K562 (cell line): ENCODE data around the gene TANGO6. TPM values are rescaled to one million over a fixed set of nuclear protein-coding genes. Genes with fewer than 3 reads are reported as not detected.

Source experiments
- ATAC-seq: fragments of 200-7000 bp; cut with Tn5 transposase; 3 replicates; pipeline ENCODE4 v1.9.1; 2020; ENCODE audit warnings: moderate library complexity
- BruUV-seq: library from RNA; stranded (reverse); fragments of 400-500 nt; replicated peaks from 2 replicates; lab custom pipeline; 2021; lab: Mats Ljungman, UMichigan
- CTCF ChIA-PET: fragments of 300-600 bp; formaldehyde crosslinking; extraction: SDS; loops from one replicate; lab custom pipeline; 2021; ENCODE audit warnings: low intra/inter-chr PET ratio; lab: Yijun Ruan, JAX
- POLR2A ChIA-PET: fragments of 300-600, 350-650 bp; sonication (Branson Sonifier 250); formaldehyde crosslinking; extraction: SDS; loops from one replicate; lab custom pipeline; 2021; ENCODE audit warnings: antibody characterized with exemption, inconsistent platforms; lab: Yijun Ruan, JAX
- DNase-seq, 4 experiments: peaks; one replicate each; pipeline versions ENCODE4 v3.0.0 to v3.0.0-alpha.2; 2011 to 2018; ENCODE audit warnings: low spot score in 3 of 4, mixed read lengths in 3 of 4; ENCODE audit errors: extremely low read depth in 1 of 4
- FAIRE-seq: peaks from 2 replicates; lab custom pipeline; 2011; peaks lifted over from hg19 to GRCh38; lab: Jason Lieb, UNC
- H2AFZ ChIP-seq: 2 replicates; pipeline ENCODE4 v1.6.0; 2011; ENCODE audit warnings: low read depth, low read length, control low read depth, inconsistent platforms
- H3K27ac ChIP-seq: fragments of 200-600 bp; 3 replicates; pipeline ENCODE4 v1.8.0; 2011; ENCODE audit warnings: low read depth, mild to moderate bottlenecking, control low read depth, inconsistent platforms, low read length, moderate library complexity, mixed read lengths; ENCODE audit errors: extremely low read depth
- H3K27me3 ChIP-seq, 2 experiments: fragments of 300-600 bp in 1 of 2; 2 replicates in 1 of 2; 3 replicates in 1 of 2; pipeline versions ENCODE4 v1.6.0 to v1.8.0; 2011; ENCODE audit warnings: inconsistent platforms in 2 of 2, low read length in 2 of 2, mild to moderate bottlenecking in 1 of 2, mixed read lengths in 1 of 2, moderate library complexity in 1 of 2; ENCODE audit not compliant: control insufficient read depth in 2 of 2, insufficient read depth in 2 of 2
- H3K36me3 ChIP-seq: fragments of 300-600 bp; 3 replicates; pipeline ENCODE4 v1.8.0; 2011; ENCODE audit warnings: mild to moderate bottlenecking, low read length, inconsistent platforms; ENCODE audit not compliant: control insufficient read depth, insufficient read depth
- H3K4me1 ChIP-seq, 2 experiments: fragments of 200-600 bp in 1 of 2; replicated peaks in 1 of 2; 2 replicates in 1 of 2; 3 replicates in 1 of 2; pipeline versions ENCODE4 v1.5.1 to v1.8.0; 2011; ENCODE audit warnings: inconsistent platforms in 2 of 2, low read length in 2 of 2, mild to moderate bottlenecking in 1 of 2, mixed read lengths in 1 of 2, moderate library complexity in 1 of 2; ENCODE audit not compliant: control insufficient read depth in 2 of 2, insufficient read depth in 2 of 2
- H3K4me2 ChIP-seq: 2 replicates; pipeline ENCODE4 v1.6.1; 2011; ENCODE audit warnings: low read length, control low read depth, inconsistent platforms, mixed read lengths; ENCODE audit not compliant: insufficient read depth
- H3K4me3 ChIP-seq: fragments of 200-600 bp; sonication (generic), shearing (Covaris generic); 2 replicates; pipeline ENCODE4 v1.5.1; 2016; ENCODE audit warnings: control low read depth, inconsistent platforms
- H3K79me2 ChIP-seq: fragments of 200-600 bp; 3 replicates; pipeline ENCODE4 v1.8.0; 2011; ENCODE audit warnings: low read length, inconsistent platforms; ENCODE audit not compliant: control insufficient read depth, insufficient read depth
- H3K9ac ChIP-seq, 2 experiments: 2 replicates each; pipeline versions ENCODE4 v1.6.0 to v1.6.1; 2011; ENCODE audit warnings: low read depth in 2 of 2, low read length in 2 of 2, control low read depth in 1 of 2, inconsistent platforms in 1 of 2, mild to moderate bottlenecking in 1 of 2, mixed read lengths in 1 of 2; ENCODE audit not compliant: insufficient read depth in 1 of 2
- H3K9me1 ChIP-seq: one replicate; pipeline ENCODE4 v1.6.0; 2011; ENCODE audit warnings: inconsistent platforms, mild to moderate bottlenecking, low read length, moderate library complexity; ENCODE audit not compliant: control insufficient read depth, insufficient read depth
- H3K9me3 ChIP-seq: replicated peaks from 2 replicates; pipeline ENCODE4 v1.5.1; 2011; ENCODE audit warnings: low read depth, low read length, inconsistent platforms; ENCODE audit not compliant: control insufficient read depth, insufficient read depth
- H4K20me1 ChIP-seq: replicated peaks from 2 replicates; pipeline ENCODE4 v1.6.1; 2011; ENCODE audit warnings: low read length, inconsistent platforms, mixed read lengths; ENCODE audit not compliant: control insufficient read depth, insufficient read depth
- ARID3B ChIP-seq: fragments of 250-450 bp; sonication (Bioruptor Pico); IDR thresholded peaks from 2 replicates; pipeline ENCODE4 v1.4.0; 2020; ENCODE audit warnings: borderline replicate concordance
- CBX5 ChIP-seq: IDR thresholded peaks from 2 replicates; pipeline ENCODE4 v1.6.1; 2014; ENCODE audit warnings: low read depth, borderline replicate concordance
- HEY1 ChIP-seq: fragments of 250-450 bp; sonication (Bioruptor Pico); IDR thresholded peaks from 2 replicates; pipeline ENCODE4 v1.5.0; 2020; ENCODE audit warnings: mild to moderate bottlenecking, moderate library complexity, borderline replicate concordance
- HNRNPK ChIP-seq: fragments of 200-400 bp; formaldehyde crosslinking; IDR thresholded peaks from one replicate; pipeline ENCODE4 v1.6.1; 2018; ENCODE audit warnings: mild to moderate bottlenecking, low read depth, low read length; ENCODE audit not compliant: poor library complexity, severe bottlenecking
- JUND ChIP-seq, 2 experiments: IDR thresholded peaks; 2 replicates in 1 of 2; 3 replicates in 1 of 2; pipeline ENCODE4 v1.6.1; 2011; ENCODE audit warnings: borderline replicate concordance in 2 of 2, low read depth in 2 of 2, low read length in 2 of 2, improper control_type of control experiment in 1 of 2, missing biosample characterization in 1 of 2, missing genetic modification characterization in 1 of 2, missing genetic modification reagents in 1 of 2
- MED1 ChIP-seq: sonication (generic); formaldehyde crosslinking; IDR thresholded peaks from 2 replicates; pipeline ENCODE4 v1.8.1; 2023; ENCODE audit warnings: missing genetic modification reagents, borderline replicate concordance
- RFX7 ChIP-seq: fragments of 250-450 bp; sonication (Bioruptor Pico); IDR thresholded peaks from 2 replicates; pipeline ENCODE4 v1.5.1; 2021; ENCODE audit warnings: mild to moderate bottlenecking
- XRCC5 ChIP-seq: fragments of 200-400 bp; formaldehyde crosslinking; IDR thresholded peaks from 2 replicates; pipeline ENCODE4 v1.6.1; 2017; ENCODE audit warnings: low read depth, mild to moderate bottlenecking, low read length
- ZNF263 ChIP-seq: sonication (generic); formaldehyde crosslinking; IDR thresholded peaks from 2 replicates; pipeline ENCODE4 v1.8.0; 2022; ENCODE audit warnings: mild to moderate bottlenecking, missing genetic modification reagents, borderline replicate concordance
- WGBS: fragments of 100-300 bp; shearing (Covaris generic); methylation state at CpG from one replicate; pipeline ENCODE4 v1.1.6; 2016; ENCODE audit warnings: low coverage, mixed read lengths; ENCODE audit not compliant: insufficient coverage; ENCODE audit errors: missing lambda C conversion rate; 5-methylcytosine and 5-hydroxymethylcytosine counted together
- in situ Hi-C: fragments of 300-500 bp; cut with MboI; formaldehyde crosslinking; loops from 4 replicates; pipeline ENCODE4 v1.15.0; 2018; ENCODE audit warnings: inconsistent platforms, mixed read lengths
- intact Hi-C: fragments of 100-400 bp; cut with micrococcal nuclease; formaldehyde crosslinking; loops from 2 replicates; pipeline ENCODE4 v1.14.2; 2022
- polyA plus RNA-seq, 8 experiments: library from polyadenylated mRNA; depleted of rRNA in 4 of 8; stranded (reverse) in 5 of 8; unstranded in 3 of 8; fragments of >200 nt; fragmentation: Nextera tagmentation in 2 of 8; fragmentation: Illumina TruSeq in 1 of 8; extraction: Ambion mirVana in 2 of 8; extraction: Trizol in 1 of 8; gene quantifications; 2 replicates each; pipeline versions ENCODE4 v1.2.1 to v1.2.3, GENCODE V29; 2011 to 2014; ENCODE audit warnings: inconsistent platforms in 1 of 8, missing spikeins in 1 of 8
- total RNA-seq, 7 experiments: library from RNA; depleted of rRNA in 6 of 7; stranded (reverse); fragments of >200 nt in 6 of 7; fragmentation: Illumina TruSeq in 2 of 7; extraction: Trizol in 2 of 7; gene quantifications; 2 replicates each; pipeline versions ENCODE4 v1.2.1 to v1.2.3, GENCODE V29; 2011 to 2021; ENCODE audit warnings: low replicate concordance in 1 of 7
- TF ChIP-seq, protein P1 (sequence below), 2 experiments: fragments of 200-800 bp in 1 of 2; sonication (Bioruptor generic) in 1 of 2; sonication (generic) in 1 of 2; formaldehyde crosslinking in 1 of 2; IDR thresholded peaks in 1 of 2; conservative IDR thresholded peaks in 1 of 2; 2 replicates each; pipeline versions ENCODE4 v1.5.0 to v1.6.1; 2016 to 2020; ENCODE audit warnings: missing compliant biosample characterization in 1 of 2, missing genetic modification characterization in 1 of 2, missing genetic modification reagents in 1 of 2
- TF ChIP-seq, protein P2 (sequence below): fragments of 450-650 bp; formaldehyde crosslinking; IDR thresholded peaks from 2 replicates; pipeline ENCODE4 v1.4.0; 2020; ENCODE audit warnings: mild to moderate bottlenecking, moderate library complexity

TANGO6 gene
- total and polyA plus RNA-seq, 9 of the 15 experiments (the other 6 are each of a cell fraction or from before 2014, with no cell fraction given), result 1.6 to 15.2 (median 9.6) TPM

DNA sequence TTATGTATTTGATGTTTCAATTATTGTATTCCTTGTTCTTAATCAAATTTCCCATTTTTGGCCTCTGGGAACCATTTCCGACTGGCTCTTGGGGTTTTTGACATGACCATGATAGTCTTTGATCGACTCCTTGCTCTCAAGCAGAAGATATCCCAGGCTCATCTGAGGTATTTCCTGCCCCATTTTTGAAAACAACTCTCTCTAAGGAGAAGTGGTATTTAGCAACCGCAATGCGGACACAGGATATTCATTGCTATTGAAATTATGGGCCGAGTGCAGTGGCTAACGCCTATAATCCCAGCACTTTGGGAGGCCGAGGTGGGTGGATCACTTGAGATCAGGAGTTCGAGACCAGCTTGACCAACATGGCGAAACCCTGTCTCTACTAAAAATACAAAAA, 5.5 kb downstream of the TANGO6 start:
- 94% methylated on average over 7 of the region's 9 CpGs for WGBS
- H3K27me3 ChIP-seq, result no peaks in the 10 kb centered on the region
- no peak overlapping the region for H3K4me2 ChIP-seq
- TF ChIP-seq, protein P1, sequence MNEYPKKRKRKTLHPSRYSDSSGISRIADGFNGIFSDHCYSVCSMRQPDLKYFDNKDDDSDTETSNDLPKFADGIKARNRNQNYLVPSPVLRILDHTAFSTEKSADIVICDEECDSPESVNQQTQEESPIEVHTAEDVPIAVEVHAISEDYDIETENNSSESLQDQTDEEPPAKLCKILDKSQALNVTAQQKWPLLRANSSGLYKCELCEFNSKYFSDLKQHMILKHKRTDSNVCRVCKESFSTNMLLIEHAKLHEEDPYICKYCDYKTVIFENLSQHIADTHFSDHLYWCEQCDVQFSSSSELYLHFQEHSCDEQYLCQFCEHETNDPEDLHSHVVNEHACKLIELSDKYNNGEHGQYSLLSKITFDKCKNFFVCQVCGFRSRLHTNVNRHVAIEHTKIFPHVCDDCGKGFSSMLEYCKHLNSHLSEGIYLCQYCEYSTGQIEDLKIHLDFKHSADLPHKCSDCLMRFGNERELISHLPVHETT (CRISPR knock-in tag; conservative IDR thresholded peaks at IDR 0.05 in 1 of 2, IDR thresholded peaks at IDR 0.05 in 1 of 2), result no peak
- TF ChIP-seq CBX5 (no peak), RFX7 (CRISPR knock-in tag) (no peak), HEY1 (no peak), MED1 (CRISPR knock-in tag) (no peak), XRCC5 (no peak), JUND (IDR thresholded peaks at IDR 0.05; ENCODE audit: borderline replicate concordance, low read depth, low read length) (no peak), JUND (tag; IDR thresholded peaks at IDR 0.05; ENCODE audit: borderline replicate concordance, low read depth, low read length) (no peak), ARID3B (CRISPR knock-in tag) (no peak), HNRNPK (no peak), ZNF263 (no peak)
- TF ChIP-seq, protein P2, sequence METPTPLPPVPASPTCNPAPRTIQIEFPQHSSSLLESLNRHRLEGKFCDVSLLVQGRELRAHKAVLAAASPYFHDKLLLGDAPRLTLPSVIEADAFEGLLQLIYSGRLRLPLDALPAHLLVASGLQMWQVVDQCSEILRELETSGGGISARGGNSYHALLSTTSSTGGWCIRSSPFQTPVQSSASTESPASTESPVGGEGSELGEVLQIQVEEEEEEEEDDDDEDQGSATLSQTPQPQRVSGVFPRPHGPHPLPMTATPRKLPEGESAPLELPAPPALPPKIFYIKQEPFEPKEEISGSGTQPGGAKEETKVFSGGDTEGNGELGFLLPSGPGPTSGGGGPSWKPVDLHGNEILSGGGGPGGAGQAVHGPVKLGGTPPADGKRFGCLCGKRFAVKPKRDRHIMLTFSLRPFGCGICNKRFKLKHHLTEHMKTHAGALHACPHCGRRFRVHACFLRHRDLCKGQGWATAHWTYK (CRISPR knock-in tag), result no peak
- peaks cover 12% of the 10 kb centered on the region; the same call in 2 of the 3 replicates for H3K79me2 ChIP-seq
- no TSS peak for BruUV-seq
- H3K27ac ChIP-seq, result no peak overlapping the region
- H4K20me1 ChIP-seq, result no peaks in the 10 kb centered on the region
- in situ Hi-C loops (no loop called here), intact Hi-C loops (loop anchor here (5.0 to 10.0 kb wide), 4 partner anchors 136 to 456 kb away; partner anchors contain the start of gene HAS3)
- H3K9ac ChIP-seq, result no peak overlapping the region
- ATAC-seq, result no peak
- no peak for DNase-seq
- ChIA-PET CTCF (interaction anchor here (0.7 to 2.3 kb wide), 2 partner anchors 144 to 275 kb away, joined by 3 to 8 read pairs; no protein-coding TSS in a partner anchor), POLR2A (no interaction called here)
- FAIRE-seq, result no peak
- H3K9me1 ChIP-seq, result no peaks in the 10 kb centered on the region
- H3K4me1 ChIP-seq, result peaks cover 0 to 3% of the 10 kb centered on the region in 2 experiments; a peak in 1 of 5 replicates
- no peak overlapping the region for H2AFZ ChIP-seq
- H3K9me3 ChIP-seq, result no peaks in the 10 kb centered on the region
- H3K36me3 ChIP-seq, result no peaks in the 10 kb centered on the region; the same call in 2 of the 3 replicates
- no peak overlapping the region for H3K4me3 ChIP-seq
